GM12878 (cell line): ENCODE measurements around the gene GABBR2. TPM values are rescaled to one million over a fixed set of nuclear protein-coding genes. Genes with fewer than 3 reads are reported as not detected.

ENCODE experiments used
- ATAC-seq: fragments of 200-7000 bp; cut with Tn5 transposase; 3 replicates; pipeline ENCODE4 v1.9.1; 2020; ENCODE audit warnings: mild to moderate bottlenecking, moderate library complexity
- BruUV-seq: library from RNA; stranded (reverse); fragments of 400-500 nt; replicated peaks from 2 replicates; lab custom pipeline; 2021; lab: Mats Ljungman, UMichigan
- CTCF ChIA-PET: fragments of 300-600 bp; sonication (Branson Sonifier 250); formaldehyde crosslinking; extraction: SDS; loops from one replicate; lab custom pipeline; 2021; ENCODE audit warnings: inconsistent platforms; lab: Yijun Ruan, JAX
- POLR2A ChIA-PET: fragments of 350-600 bp; formaldehyde crosslinking; extraction: SDS; loops from one replicate; lab custom pipeline; 2021; ENCODE audit warnings: inconsistent platforms; lab: Charles Lee
- RAD21 ChIA-PET: fragments of 300-600 bp; sonication (Branson Sonifier 250); formaldehyde crosslinking; loops from one replicate; lab custom pipeline; 2023; ENCODE audit warnings: antibody characterized with exemption; ENCODE audit not compliant: unreplicated experiment; lab: Charles Lee
- SMC1A ChIA-PET: fragments of 300-600 bp; sonication (Branson Sonifier 250); formaldehyde crosslinking; loops from one replicate; lab custom pipeline; 2023; ENCODE audit not compliant: unreplicated experiment, uncharacterized antibody; lab: Charles Lee
- DNase-seq: peaks from one replicate; pipeline ENCODE4 v3.0.0-alpha.2; 2011; ENCODE audit warnings: low read depth, low spot score
- FAIRE-seq: peaks from 3 replicates; lab custom pipeline; 2011; peaks lifted over from hg19 to GRCh38; lab: Jason Lieb, UNC
- H2AFZ ChIP-seq: 2 replicates; pipeline ENCODE4 v1.6.0; 2011; ENCODE audit warnings: low read depth, low read length, control low read depth; ENCODE audit not compliant: control insufficient read depth
- H3K27ac ChIP-seq: 2 replicates; pipeline ENCODE4 v1.5.1; 2011; ENCODE audit warnings: control low read depth; ENCODE audit not compliant: control insufficient read depth, insufficient read depth
- H3K27me3 ChIP-seq, 2 experiments: replicated peaks in 1 of 2; 2 replicates each; pipeline versions ENCODE4 v1.6.0 to v1.6.1; 2011; ENCODE audit warnings: low read length in 1 of 2; ENCODE audit not compliant: control insufficient read depth in 2 of 2, insufficient read depth in 2 of 2
- H3K36me3 ChIP-seq, 2 experiments: 2 replicates each; pipeline ENCODE4 v1.5.1; 2011; ENCODE audit warnings: low read length in 1 of 2; ENCODE audit not compliant: control insufficient read depth in 2 of 2, insufficient read depth in 2 of 2
- H3K4me1 ChIP-seq: 2 replicates; pipeline ENCODE4 v1.6.1; 2011; ENCODE audit warnings: mild to moderate bottlenecking, low read length, moderate library complexity, mixed read lengths; ENCODE audit not compliant: control insufficient read depth, insufficient read depth
- H3K4me2 ChIP-seq: 2 replicates; pipeline ENCODE4 v1.6.0; 2011; ENCODE audit warnings: control low read depth; ENCODE audit not compliant: control insufficient read depth, insufficient read depth
- H3K4me3 ChIP-seq: fragments of 200-600 bp; sonication (generic); 2 replicates; pipeline ENCODE4 v1.5.1; 2016
- H3K79me2 ChIP-seq: 2 replicates; pipeline ENCODE4 v1.6.0; 2011; ENCODE audit warnings: low read length; ENCODE audit not compliant: control insufficient read depth, insufficient read depth
- H3K9ac ChIP-seq: 2 replicates; pipeline ENCODE4 v1.8.0; 2011; ENCODE audit warnings: low read length, control low read depth, mixed read lengths; ENCODE audit not compliant: control insufficient read depth, insufficient read depth
- H3K9me3 ChIP-seq: replicated peaks from 3 replicates; pipeline ENCODE4 v1.5.1; 2011; ENCODE audit warnings: mild to moderate bottlenecking, low read length; ENCODE audit not compliant: control insufficient read depth, insufficient read depth
- H4K20me1 ChIP-seq: 2 replicates; pipeline ENCODE4 v1.6.0; 2011; ENCODE audit not compliant: control insufficient read depth, insufficient read depth
- ATF7 ChIP-seq: fragments of 450-650 bp; IDR thresholded peaks from 2 replicates; pipeline ENCODE4 v1.6.1; 2016; ENCODE audit warnings: low read depth, mild to moderate bottlenecking
- CREB1 ChIP-seq: IDR thresholded peaks from 2 replicates; pipeline ENCODE4 v1.6.1; 2012; ENCODE audit warnings: low read depth, mild to moderate bottlenecking, inconsistent platforms
- ESRRA ChIP-seq: IDR thresholded peaks from 2 replicates; pipeline ENCODE4 v1.6.1; 2012; ENCODE audit warnings: mild to moderate bottlenecking, low read length, improper control_type of control experiment
- IKZF2 ChIP-seq, 2 experiments: fragments of 450-650 bp; IDR thresholded peaks; 2 replicates each; pipeline ENCODE4 v1.6.1; 2017; ENCODE audit warnings: mild to moderate bottlenecking in 2 of 2, moderate library complexity in 2 of 2
- NR2F1 ChIP-seq: fragments of 450-650 bp; conservative IDR thresholded peaks from 2 replicates; pipeline ENCODE4 v1.6.1; 2017; ENCODE audit warnings: mild to moderate bottlenecking
- RCOR1 ChIP-seq: conservative IDR thresholded peaks from 2 replicates; pipeline ENCODE4 v1.6.1; 2012; ENCODE audit warnings: low read depth, low read length, improper control_type of control experiment
- RELA ChIP-seq: fragments of 450-650 bp; IDR thresholded peaks from 2 replicates; pipeline ENCODE4 v1.8.0; 2014; ENCODE audit warnings: borderline replicate concordance; ENCODE audit not compliant: partially characterized antibody
- SMAD1 ChIP-seq: fragments of 450-650 bp; IDR thresholded peaks from 2 replicates; pipeline ENCODE4 v1.6.1; 2018; ENCODE audit warnings: mild to moderate bottlenecking, low read depth; ENCODE audit not compliant: partially characterized antibody
- SMAD5 ChIP-seq: IDR thresholded peaks from 2 replicates; pipeline ENCODE4 v1.6.1; 2016; ENCODE audit warnings: antibody characterized with exemption, low read depth
- WGBS: methylation state at CpG from one replicate; pipeline ENCODE4 v1.1.6; 2016; ENCODE audit warnings: low lambda C conversion rate; ENCODE audit not compliant: insufficient replicate concordance, insufficient coverage; ENCODE audit errors: missing lambda C conversion rate; 5-methylcytosine and 5-hydroxymethylcytosine counted together
- in situ Hi-C: fragments of 300-500 bp; cut with MboI; formaldehyde crosslinking; loops from 9 replicates; pipeline ENCODE4 v1.14.3; 2018; ENCODE audit warnings: mixed read lengths
- intact Hi-C: fragments of 100-400 bp; cut with micrococcal nuclease; formaldehyde crosslinking; loops from one replicate; pipeline ENCODE4 v1.14.2; 2022; ENCODE audit not compliant: unreplicated experiment
- polyA plus RNA-seq, 11 experiments: library from polyadenylated mRNA; depleted of rRNA in 4 of 11; unstranded in 6 of 11; stranded (reverse) in 5 of 11; fragments of >200 nt; fragmentation: Nextera tagmentation in 4 of 11; fragmentation: Illumina TruSeq in 1 of 11; extraction: Ambion mirVana in 4 of 11; extraction: Trizol in 1 of 11; gene quantifications; 1 replicate in 1 of 11; 2 replicates in 10 of 11; pipeline versions ENCODE4 v1.2.1 to v1.2.3, GENCODE V29; 2011 to 2016; ENCODE audit warnings: inconsistent platforms in 2 of 11, missing spikeins in 2 of 11, low read depth in 1 of 11
- total RNA-seq, 4 experiments: library from RNA; depleted of rRNA in 3 of 4; stranded (reverse); fragments of >200 nt in 3 of 4; fragmentation: Illumina TruSeq in 1 of 4; extraction: Trizol in 1 of 4; gene quantifications; 2 replicates each; pipeline versions ENCODE4 v1.2.1 to v1.2.3, GENCODE V29; 2013 to 2021
- TF ChIP-seq, protein P1 (sequence below): fragments of 450-650 bp; formaldehyde crosslinking; IDR thresholded peaks from 2 replicates; pipeline ENCODE4 v1.4.0; 2020; ENCODE audit warnings: mild to moderate bottlenecking, moderate library complexity
- TF ChIP-seq, protein P2 (sequence below): IDR thresholded peaks from 2 replicates; pipeline ENCODE4 v1.6.1; 2012; ENCODE audit warnings: low read length, inconsistent platforms
- TF ChIP-seq, protein P3 (sequence below): IDR thresholded peaks from 2 replicates; pipeline ENCODE4 v1.6.1; 2011; ENCODE audit warnings: mild to moderate bottlenecking, low read depth, low read length, moderate library complexity; ENCODE audit not compliant: insufficient replicate concordance
- TF ChIP-seq, protein P4 (sequence below): IDR thresholded peaks from 2 replicates; pipeline ENCODE4 v1.6.1; 2011; ENCODE audit warnings: borderline replicate concordance, low read depth, mild to moderate bottlenecking, moderate library complexity, low read length; ENCODE audit not compliant: insufficient read depth, poor library complexity, severe bottlenecking
- TF ChIP-seq, protein P5 (sequence below): fragments of 150-350 bp; IDR thresholded peaks from 2 replicates; pipeline ENCODE4 v1.6.1; 2016; ENCODE audit warnings: low read depth, low read length

The GABBR2 gene
- total and polyA plus RNA-seq, 10 of the 15 experiments (the other 5 are each of a cell fraction or from before 2014, with no cell fraction given) = 0.02 to 2.2 (median 0.06) TPM; not detected in 2

DNA sequence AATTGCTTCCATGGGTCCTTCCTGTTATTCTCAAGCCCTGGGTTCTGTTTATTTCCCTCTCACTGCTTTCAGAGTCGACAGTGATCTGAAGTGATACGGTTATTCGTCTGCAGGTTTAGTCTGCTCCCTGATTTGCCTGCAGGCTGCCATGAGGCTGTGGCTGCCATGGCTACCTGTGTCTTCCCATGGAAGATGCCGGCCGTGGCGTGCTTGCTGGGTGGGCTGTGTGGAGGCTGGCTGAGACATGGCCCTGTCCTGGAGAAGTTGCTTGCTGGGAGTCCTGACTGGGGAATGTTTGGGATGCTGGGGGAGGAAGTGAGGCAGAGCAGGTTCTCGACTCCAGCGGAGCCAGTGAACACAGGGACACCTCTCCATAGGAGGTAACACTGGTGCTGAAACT, 349.2 kb downstream of the GABBR2 start:
- Histone ChIP-seq H3K4me3 (no peak overlapping the region), H3K9me3 (no peaks in the 10 kb centered on the region), H3K27me3 (peaks cover 0 to 2% of the 10 kb centered on the region in 2 experiments; a peak in 3 of 4 replicates), H3K79me2 (no peaks in the 10 kb centered on the region), H3K27ac (no peak overlapping the region), H3K4me2 (no peak overlapping the region), H3K4me1 (no peaks in the 10 kb centered on the region), H4K20me1 (no peaks in the 10 kb centered on the region), H3K36me3 (no peaks in the 10 kb centered on the region), H3K9ac (no peak overlapping the region), H2AFZ (no peak overlapping the region)
- ChIA-PET SMC1A (no interaction called here), POLR2A (no interaction called here), RAD21 (no interaction called here), CTCF (no interaction called here)
- BruUV-seq = no TSS peak
- 33% methylated on average over 8 of the region's 8 CpGs for WGBS
- in situ Hi-C loops (no loop called here), intact Hi-C loops (no loop called here)
- ATAC-seq = no peak
- no peak for DNase-seq
- no peak for FAIRE-seq
- TF ChIP-seq, protein P1, sequence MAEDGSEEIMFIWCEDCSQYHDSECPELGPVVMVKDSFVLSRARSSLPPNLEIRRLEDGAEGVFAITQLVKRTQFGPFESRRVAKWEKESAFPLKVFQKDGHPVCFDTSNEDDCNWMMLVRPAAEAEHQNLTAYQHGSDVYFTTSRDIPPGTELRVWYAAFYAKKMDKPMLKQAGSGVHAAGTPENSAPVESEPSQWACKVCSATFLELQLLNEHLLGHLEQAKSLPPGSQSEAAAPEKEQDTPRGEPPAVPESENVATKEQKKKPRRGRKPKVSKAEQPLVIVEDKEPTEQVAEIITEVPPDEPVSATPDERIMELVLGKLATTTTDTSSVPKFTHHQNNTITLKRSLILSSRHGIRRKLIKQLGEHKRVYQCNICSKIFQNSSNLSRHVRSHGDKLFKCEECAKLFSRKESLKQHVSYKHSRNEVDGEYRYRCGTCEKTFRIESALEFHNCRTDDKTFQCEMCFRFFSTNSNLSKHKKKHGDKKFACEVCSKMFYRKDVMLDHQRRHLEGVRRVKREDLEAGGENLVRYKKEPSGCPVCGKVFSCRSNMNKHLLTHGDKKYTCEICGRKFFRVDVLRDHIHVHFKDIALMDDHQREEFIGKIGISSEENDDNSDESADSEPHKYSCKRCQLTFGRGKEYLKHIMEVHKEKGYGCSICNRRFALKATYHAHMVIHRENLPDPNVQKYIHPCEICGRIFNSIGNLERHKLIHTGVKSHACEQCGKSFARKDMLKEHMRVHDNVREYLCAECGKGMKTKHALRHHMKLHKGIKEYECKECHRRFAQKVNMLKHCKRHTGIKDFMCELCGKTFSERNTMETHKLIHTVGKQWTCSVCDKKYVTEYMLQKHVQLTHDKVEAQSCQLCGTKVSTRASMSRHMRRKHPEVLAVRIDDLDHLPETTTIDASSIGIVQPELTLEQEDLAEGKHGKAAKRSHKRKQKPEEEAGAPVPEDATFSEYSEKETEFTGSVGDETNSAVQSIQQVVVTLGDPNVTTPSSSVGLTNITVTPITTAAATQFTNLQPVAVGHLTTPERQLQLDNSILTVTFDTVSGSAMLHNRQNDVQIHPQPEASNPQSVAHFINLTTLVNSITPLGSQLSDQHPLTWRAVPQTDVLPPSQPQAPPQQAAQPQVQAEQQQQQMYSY (CRISPR knock-in tag) = no peak
- TF ChIP-seq, protein P2, sequence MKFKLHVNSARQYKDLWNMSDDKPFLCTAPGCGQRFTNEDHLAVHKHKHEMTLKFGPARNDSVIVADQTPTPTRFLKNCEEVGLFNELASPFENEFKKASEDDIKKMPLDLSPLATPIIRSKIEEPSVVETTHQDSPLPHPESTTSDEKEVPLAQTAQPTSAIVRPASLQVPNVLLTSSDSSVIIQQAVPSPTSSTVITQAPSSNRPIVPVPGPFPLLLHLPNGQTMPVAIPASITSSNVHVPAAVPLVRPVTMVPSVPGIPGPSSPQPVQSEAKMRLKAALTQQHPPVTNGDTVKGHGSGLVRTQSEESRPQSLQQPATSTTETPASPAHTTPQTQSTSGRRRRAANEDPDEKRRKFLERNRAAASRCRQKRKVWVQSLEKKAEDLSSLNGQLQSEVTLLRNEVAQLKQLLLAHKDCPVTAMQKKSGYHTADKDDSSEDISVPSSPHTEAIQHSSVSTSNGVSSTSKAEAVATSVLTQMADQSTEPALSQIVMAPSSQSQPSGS = no peak
- TF ChIP-seq, protein P3, sequence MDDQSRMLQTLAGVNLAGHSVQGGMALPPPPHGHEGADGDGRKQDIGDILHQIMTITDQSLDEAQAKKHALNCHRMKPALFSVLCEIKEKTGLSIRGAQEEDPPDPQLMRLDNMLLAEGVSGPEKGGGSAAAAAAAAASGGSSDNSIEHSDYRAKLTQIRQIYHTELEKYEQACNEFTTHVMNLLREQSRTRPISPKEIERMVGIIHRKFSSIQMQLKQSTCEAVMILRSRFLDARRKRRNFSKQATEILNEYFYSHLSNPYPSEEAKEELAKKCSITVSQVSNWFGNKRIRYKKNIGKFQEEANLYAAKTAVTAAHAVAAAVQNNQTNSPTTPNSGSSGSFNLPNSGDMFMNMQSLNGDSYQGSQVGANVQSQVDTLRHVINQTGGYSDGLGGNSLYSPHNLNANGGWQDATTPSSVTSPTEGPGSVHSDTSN = no peak
- no peak for TF ChIP-seq SMAD5
- TF ChIP-seq IKZF2 (IDR thresholded peaks at IDR 0.05) = no peak
- TF ChIP-seq, protein P4, sequence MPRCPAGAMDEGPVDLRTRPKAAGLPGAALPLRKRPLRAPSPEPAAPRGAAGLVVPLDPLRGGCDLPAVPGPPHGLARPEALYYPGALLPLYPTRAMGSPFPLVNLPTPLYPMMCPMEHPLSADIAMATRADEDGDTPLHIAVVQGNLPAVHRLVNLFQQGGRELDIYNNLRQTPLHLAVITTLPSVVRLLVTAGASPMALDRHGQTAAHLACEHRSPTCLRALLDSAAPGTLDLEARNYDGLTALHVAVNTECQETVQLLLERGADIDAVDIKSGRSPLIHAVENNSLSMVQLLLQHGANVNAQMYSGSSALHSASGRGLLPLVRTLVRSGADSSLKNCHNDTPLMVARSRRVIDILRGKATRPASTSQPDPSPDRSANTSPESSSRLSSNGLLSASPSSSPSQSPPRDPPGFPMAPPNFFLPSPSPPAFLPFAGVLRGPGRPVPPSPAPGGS = no peak
- no peak for TF ChIP-seq RCOR1
- no peak for TF ChIP-seq ESRRA
- no peak for TF ChIP-seq ATF7
- no peak for TF ChIP-seq NR2F1
- TF ChIP-seq, protein P5, sequence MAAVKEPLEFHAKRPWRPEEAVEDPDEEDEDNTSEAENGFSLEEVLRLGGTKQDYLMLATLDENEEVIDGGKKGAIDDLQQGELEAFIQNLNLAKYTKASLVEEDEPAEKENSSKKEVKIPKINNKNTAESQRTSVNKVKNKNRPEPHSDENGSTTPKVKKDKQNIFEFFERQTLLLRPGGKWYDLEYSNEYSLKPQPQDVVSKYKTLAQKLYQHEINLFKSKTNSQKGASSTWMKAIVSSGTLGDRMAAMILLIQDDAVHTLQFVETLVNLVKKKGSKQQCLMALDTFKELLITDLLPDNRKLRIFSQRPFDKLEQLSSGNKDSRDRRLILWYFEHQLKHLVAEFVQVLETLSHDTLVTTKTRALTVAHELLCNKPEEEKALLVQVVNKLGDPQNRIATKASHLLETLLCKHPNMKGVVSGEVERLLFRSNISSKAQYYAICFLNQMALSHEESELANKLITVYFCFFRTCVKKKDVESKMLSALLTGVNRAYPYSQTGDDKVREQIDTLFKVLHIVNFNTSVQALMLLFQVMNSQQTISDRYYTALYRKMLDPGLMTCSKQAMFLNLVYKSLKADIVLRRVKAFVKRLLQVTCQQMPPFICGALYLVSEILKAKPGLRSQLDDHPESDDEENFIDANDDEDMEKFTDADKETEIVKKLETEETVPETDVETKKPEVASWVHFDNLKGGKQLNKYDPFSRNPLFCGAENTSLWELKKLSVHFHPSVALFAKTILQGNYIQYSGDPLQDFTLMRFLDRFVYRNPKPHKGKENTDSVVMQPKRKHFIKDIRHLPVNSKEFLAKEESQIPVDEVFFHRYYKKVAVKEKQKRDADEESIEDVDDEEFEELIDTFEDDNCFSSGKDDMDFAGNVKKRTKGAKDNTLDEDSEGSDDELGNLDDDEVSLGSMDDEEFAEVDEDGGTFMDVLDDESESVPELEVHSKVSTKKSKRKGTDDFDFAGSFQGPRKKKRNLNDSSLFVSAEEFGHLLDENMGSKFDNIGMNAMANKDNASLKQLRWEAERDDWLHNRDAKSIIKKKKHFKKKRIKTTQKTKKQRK = no peak
- TF ChIP-seq RELA = no peak
- no peak for TF ChIP-seq SMAD1
- TF ChIP-seq CREB1 = no peak
